Ureter (tissue), 1 donor: ENCODE data around the gene PDLIM5. TPM values are rescaled to one million over a fixed set of nuclear protein-coding genes. Genes with fewer than 3 reads are reported as not detected.
"Not testable (repeated sequence)": the region's sequence is repeated elsewhere in the genome, so short reads cannot be mapped to it uniquely, and the experiment has no call there.

Experiments used
- DNase-seq: peaks from one replicate; pipeline ENCODE4 v3.0.0-alpha.2; 2020; ENCODE audit warnings: low spot score
- total RNA-seq: library from RNA; stranded (reverse); gene quantifications from one replicate; pipeline ENCODE4 v1.2.4, GENCODE V29; 2023
- donor health status: DM: yes; HTN: yes; CAD: no.

Gene PDLIM5
- total RNA-seq, 1 donor from 2014 or later = 210 TPM

DNA sequence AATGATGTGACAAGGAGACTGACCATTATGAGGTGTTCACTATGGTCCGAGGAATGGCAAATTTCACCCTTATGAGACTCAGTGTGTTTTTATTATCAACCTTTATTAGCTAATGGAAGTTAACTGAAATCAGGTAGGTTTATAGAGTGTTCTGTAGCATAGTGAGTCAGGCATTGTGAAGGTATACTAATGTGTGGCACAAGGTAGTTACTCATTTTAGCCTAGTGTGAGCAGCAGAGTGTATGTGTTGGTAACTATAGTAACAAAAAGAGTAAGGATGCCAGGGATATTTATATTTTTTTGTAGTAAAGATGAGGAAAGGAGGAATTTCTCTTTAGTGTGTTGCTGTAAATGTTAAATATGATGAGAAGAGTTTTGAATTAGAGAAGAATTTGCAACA, 12.0 kb downstream of the PDLIM5 start:
- DNase-seq = no peak

DNA sequence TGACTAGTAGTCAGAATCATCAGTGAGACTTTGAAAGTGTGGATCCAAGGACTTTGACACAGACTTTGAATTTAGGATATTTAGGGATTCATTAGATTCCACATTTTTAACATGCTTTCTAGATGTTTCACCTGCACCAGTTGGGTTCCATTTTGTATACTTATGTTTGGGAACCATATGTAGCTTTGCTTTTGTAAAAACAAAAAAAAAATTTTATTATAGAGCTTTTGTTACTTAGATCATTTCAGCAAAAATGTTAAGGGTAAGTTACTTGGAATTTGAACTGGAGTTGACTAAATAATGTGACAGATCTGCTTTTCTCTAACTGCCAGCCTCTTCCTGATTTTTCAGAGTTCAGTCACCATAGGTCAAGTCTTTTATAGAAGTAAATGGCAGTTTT, 14.6 kb downstream of the PDLIM5 start:
- DNase-seq = no peak

DNA sequence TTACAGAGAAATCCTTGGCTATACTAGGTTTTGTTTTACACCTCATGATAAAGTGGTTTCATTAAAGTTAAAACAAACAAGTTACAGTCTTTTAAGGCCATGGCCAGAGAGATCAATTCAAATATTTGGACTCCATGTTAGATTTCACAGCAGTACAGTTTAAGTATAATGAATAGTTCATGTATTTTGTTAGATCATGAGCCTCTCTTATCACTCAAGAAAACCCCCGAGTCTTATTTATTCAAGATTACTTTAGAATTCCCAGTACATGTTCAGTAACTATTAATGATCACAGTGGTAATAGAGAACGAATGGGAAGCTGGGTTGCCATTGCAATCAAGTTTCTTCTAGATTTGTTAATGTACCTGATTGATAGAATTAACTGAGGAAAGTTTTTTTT, 15.2 kb downstream of the PDLIM5 start:
- no peak for DNase-seq

DNA sequence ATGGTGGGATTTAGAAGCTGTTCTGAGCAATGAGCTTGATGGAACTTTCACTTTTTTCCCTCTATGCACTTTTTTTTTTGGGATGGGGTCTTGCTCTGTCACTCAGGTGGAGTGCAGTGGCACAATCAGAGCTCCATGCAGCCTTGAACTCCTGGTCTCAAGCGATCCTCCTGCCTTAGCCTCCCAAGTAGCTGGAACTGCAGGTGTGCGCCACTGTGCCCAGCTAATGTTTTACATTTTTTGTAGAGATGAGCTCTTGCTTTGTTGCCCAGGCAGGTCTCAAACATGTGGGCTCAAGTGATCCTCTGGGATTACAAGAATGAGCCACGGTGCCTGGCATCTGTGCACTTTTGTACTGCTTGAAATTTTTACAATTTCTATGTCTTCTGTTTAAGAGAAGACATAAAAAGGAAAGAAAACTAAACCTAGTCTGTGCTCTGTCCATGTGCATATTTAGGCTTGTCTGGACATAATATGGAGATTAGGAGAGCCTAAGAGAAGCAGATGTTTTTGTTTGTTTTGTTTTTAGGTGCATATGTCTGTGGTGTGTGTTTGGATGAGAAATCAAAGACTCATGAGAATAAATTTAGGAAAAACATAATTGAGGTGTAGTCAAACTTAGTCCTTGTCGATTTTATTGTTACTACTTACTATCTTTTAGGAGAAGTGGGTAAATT, 16.5 kb downstream of the PDLIM5 start:
- no peak for DNase-seq

DNA sequence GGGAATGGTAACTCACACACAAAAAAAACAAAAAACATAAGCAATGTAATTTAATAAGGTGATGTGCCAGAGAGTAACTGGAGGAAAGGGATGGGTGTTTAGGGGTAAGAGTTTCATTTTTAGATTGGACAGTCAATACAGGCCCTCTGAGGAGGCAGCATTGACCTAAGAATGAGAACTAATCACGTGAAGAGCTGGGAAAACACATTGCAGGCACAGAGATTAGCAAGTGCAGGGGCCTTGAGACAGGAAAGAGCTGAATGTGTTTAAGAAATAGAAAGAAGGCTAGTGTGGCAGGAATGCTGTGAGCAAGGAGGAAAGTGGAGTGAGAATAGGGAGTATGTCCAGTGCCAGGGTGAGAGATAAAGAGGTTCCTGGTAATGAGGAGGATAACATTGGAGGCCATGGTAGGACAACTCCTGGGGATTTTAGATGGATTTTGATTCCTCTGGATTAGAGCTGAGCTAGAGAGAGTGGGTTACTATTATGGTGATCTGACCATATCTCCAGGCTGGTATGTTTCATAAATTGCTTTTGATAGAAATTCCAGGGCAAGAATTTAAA, 17.6 kb downstream of the PDLIM5 start:
- no peak for DNase-seq

DNA sequence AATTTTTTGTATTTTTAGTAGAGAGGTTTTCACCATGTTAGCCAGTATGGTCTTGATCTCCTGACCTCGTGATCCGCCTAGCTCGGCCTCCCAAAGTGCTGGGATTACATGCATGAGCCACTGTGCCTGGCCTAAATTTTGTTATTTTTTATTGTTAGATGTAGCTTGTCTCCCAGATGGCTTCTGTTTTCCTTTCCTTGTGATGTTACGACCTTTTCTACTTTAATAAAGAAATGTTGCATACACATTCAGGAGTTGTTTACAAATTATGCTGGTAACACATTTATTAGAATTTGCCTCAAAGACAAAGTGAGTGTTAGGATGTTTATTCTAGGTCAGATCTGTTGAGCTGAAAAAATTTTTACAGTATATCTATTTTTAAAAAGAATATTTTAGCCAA, 18.4 kb downstream of the PDLIM5 start:
- DNase-seq = no peak

DNA sequence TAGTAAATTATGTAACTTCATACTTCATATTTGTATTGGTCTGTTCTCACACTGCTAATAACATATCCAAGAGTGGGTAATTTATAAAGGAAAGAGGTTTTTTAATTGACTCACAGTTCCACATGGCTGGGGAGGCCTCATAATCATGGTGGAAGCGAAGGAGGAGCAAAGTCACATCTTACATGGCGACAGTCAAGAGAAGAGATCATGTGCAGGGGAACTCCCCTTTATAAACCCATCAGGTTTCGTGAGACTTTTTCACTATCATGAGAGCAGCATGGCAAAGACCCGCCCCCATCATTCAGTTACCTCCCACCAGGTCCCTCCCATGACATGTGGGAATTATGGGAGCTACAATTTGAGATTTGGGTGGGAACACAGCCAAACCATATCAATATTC, 19.0 kb downstream of the PDLIM5 start:
- not testable (repeated sequence) for DNase-seq

DNA sequence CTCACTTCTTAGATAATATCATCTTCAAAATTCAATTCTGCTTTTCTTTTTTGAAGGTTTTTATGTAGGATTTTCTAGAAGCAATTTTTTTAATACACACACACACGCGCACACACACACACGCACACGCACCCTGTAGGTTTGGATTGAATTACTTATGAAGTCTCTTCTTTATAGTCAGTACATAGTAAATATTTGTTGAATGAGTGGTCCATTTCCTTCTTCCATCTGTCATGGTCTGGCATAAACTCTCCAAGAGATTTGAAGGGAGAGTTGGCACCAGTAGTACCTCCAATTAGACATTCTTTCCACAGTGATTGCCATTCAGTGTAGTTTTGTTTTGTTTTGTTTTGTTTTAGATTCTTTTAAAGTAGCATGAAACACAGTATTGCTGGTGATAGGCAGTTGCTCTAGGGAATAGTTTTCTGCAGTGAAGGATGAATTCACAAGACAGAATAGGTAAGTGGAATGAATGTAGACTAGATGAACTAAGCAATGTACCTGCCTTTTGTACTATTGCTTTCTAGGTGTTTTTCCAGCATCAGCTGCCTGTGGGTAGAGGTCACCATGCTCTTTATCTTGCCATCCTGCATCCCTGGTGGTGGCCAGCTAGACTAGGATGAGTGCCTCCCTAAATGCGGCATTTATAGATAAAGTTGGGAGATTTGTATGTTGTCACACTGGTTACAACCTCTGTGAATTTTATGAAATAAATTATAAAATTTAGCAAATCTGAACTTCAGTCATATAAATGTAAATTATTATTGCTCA, 20.5 kb downstream of the PDLIM5 start:
- DNase-seq = no peak

DNA sequence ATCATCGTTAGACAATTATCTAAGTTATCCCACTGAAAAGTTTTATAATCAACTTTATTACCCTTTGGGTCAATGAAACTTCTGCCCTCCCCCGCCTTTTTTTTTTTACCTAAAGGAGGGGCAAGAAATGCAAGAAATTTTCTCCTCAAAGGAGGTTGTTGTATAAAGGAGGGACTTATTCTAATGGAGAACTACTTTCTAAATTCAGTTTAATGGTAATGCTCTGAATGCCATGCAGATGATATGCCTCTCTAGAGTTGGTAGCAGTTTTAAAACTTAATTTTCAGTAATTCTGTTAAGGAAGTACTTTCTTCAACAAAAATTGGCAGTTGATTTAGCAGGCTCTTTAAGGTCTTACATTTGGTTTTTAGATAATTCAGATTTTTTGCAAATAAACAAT, 23.3 kb downstream of the PDLIM5 start:
- no peak for DNase-seq

DNA sequence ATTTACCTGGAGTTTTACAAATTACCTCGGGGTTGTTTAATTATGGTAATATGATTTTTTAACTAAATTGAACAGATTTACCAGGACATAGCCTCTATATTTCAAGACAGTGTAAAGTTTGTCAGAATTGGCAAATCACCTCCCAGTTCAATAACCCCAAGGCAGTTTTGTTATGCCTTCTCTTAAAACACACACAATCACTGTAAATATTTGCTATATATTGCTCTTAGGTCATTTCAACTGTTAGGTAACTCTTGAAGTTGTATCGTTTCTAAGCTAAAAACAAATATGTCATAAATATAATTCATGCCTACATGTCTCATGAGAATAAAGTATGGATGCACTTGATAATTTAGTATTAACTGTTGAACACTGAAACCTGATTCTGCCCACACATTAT, 24.1 kb downstream of the PDLIM5 start:
- DNase-seq = no peak

DNA sequence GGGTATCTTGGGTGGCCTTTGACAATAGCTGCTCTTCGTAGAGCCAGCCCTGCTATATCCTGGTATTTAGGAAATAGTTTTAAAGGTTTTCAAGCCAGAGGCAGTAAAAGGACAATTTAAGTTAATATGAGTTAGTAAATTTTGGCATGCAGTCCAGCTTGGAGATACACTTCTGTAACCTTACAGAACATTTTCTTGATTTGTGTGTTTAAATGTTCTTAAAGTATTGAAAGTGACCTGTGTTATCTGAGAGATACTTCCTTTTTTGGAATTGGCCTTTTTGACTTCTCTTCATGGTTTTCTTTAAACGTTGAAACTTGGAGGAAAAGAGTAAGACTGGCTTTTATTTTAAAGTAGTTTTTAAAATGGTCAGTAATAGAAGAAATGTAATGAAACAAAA, 25.5 kb downstream of the PDLIM5 start:
- DNase-seq = no peak

DNA sequence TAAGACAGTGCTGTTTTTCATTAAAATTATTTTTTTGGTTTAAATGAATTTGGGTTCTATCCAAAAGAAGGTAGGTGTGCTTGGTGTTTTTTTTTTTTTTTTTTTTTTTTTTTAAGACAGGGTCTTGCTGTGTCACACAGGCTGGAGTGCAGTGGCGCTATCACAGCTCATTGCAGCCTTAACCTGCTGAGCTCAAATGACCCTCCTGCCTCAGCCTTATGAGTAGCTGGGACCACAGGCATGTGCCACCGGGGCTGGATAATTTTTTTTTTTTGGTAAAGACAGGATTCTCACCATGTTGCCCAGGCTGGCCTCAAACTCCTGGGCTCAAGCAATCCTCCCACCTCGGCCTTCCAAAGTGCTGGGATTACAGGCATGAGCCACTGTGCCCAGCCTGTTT, 27.1 kb downstream of the PDLIM5 start:
- DNase-seq = not testable (repeated sequence)

DNA sequence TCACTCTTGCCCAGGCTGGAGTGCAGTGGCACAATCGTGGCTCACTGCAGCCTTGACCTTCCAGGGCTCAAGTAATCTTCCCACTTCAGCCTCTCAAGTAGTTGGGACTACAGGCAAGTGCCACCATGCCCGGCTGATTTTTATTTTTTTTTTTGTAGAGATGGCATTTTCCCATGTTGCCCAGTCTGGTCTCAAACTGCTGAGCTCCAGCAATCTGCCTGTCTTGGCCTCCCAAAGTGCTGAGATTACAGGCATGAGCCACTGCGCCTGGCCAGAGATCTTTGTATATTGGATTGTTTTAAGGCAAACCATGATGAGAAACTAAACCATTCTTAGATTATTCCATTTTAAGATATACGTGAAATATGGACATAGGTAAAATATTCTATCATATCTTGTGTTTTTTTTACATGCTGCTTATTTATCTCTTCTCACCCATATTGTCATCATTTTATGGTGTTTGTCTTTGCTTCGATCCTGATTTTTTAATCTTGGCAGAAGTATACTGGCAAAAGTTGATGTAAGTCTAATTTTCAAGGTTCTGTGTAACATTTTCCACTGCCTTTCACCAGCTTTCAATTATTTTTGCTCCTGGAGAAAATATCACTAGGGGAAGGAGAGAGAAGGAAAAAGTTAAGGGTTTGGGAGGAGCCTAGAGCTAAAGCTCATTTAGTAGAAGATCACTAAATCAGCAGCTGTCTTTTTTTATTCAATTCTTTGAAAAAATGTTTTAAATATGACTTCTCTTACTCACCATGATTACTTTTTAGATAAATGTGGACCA, 27.8 kb downstream of the PDLIM5 start:
- DNase-seq = no peak

DNA sequence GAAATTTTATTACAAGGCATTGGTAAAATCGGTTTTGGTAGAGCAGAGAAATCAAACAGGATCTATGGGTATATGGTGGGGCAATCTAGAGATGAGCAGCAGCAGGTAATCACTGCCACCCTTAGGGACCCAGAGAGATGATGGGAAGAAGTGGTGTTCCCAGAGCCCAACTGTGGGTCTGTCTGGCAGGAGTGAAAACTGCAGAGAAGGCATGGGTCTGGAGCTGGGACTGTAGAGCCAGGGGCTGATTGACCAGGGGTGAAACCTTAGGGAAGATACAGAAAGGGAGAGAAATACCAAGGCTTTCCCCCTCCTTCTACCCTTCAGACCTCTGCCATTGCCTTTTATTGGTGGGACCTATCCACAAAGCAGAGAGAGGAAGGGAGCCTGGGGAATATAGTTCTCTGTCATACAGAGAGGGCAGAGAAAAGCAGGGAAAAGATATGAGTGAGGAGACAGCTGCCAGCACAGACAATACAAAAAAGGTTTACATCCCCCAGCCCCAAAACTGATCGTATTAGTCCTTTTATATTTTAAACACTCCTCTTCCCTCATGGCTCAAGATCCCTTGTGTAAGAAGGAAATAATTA, 28.7 kb downstream of the PDLIM5 start:
- DNase-seq = no peak

DNA sequence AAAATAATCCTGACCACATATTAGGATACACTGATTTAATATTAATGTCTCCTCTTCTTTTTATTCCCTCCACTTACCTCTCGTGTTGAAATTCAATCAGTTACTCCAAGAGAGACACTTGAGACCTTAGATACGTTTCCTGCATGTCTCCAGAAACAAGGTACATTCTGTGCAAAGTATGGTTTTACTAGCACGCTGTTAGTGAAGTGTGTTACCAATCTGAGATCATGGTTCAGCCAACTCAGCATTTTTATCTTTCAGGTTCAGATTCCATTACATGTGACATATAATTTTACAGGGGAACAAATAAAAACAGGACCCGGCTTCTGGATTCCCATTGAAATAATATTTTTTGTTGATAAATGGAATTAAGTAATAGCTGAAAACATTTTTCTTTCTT, 32.2 kb downstream of the PDLIM5 start:
- no peak for DNase-seq

DNA sequence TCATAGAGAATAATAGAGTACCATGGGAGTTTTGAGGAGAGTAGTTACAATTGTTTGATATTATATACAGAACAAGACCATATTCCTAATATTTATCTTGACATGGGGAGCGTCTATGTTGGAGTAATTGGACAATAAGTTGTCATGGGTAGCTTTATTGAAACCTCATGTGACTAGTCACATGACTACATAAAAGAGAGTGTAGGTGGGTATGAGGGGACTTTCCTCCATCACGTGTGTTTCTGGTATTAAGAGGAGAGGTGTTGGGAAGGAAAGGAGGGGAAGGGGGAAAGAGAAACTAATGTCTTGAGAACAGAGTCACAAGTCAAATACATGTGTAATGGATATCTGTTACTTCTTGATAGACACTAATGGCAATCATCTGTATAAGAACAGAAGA, 33.1 kb downstream of the PDLIM5 start:
- DNase-seq = no peak

DNA sequence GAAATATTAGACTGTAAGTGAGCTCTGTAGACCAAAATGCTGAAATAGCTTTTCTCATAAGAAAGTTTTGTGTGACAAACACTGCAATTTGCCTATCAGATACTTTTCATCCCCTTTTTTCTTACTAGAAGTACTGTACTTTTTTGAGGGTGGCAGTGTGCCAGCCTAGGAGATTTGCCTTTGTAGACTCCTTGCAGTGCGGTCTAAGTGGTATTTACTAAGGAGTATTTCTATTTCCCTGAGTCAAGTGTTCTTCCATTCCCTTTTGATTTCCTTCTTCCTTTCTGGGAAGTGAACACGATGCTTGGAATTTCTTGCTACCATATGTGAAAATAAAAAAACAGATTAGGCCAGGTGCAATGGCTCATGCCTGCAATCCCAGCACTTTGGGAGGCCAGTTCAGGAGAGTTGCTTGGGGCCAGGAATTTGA, 34.6 kb downstream of the PDLIM5 start:
- no peak for DNase-seq

DNA sequence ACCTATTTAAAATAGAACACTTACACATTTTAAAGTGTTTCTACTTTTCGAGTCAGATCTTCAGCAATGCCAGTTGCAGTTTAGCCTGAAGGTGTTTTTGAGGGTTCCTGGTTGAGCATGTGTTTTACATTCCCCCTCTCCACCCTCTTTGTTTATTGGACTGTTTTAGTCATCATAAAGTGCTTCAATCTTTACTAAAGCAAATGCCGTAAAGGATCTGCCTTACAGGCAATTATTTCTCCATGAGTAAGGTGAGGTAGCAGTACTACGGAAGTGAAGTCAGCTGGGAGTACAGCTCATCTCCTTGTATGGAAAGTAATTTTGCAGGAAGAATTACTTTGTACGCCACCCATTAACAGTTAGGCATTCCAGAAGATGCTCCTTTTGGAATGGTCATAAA, 36.9 kb downstream of the PDLIM5 start:
- no peak for DNase-seq

DNA sequence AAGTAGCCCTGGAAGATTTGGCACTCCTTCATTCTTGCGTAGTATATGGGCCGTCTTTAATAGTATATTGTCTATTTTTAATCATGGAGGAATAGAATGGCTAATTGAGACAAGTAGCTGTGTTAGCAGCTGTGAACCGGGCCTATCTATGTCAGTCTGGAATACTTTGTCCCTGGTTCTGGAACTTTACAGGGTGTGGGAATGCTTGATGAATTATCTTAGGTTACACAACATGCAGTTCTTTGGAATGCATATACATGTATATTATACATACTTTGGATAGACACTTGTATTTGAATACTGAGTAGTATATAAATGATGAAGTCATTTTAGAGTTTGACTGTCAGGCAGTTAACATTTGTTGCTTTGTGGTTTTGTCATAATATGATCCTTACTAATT, 37.4 kb downstream of the PDLIM5 start:
- DNase-seq = no peak

DNA sequence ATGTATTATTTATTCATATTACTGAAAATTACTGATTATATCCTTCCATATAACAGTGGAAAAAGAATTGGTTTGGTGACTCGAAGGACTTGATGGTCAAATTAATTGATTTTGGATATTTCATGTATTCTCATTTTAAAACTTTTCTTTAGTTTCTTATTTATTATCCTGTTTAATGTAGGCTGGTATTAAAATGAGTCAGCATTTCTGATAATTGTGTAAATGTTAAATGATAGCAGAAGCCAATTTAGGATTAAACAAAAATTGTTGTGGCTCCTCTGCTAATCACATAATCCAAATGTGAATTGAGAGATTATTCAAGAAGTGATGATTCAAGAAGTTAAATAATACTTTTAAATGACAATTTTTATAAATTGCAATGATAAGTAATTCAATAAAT, 38.7 kb downstream of the PDLIM5 start:
- no peak for DNase-seq

DNA sequence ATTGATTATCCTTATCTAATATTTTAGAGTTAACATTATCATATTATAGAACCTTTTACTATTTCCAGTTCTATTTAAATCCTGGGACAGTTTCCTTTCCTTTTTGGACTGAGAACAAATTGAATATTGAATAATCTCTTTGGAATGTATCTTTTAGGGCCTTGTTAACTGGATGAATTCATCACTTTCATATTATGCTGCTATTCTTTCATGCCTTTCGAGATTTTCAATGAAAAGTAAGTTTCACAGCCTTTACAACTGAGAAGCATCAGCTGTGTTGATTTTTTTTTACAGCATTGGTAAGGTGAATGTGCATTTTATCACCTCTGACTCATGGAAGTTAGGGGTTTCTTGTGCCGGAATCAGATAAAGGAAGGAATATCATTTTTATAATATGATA, 39.6 kb downstream of the PDLIM5 start:
- no peak for DNase-seq

DNA sequence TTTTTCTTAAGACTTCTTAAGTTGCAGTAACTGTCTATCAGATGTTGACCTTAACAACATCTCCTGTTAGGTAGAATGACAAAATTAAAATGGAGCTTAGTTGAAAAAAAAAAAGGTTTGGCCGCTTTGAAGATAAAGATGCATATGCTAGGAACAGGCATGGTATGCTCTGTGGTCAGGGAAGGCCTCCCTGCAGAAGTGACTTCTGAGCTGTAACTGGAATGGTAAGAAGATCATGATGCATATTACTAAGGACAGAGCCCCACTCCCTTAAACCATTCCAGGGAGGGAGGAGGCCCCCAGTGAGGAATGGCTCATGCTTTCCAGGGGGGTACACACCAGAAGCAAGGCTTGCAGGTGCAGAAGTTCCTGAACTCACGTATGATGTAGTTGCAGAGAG, 43.7 kb downstream of the PDLIM5 start:
- no peak for DNase-seq
